Thymus (tissue), 11 donors: ENCODE results near the gene TUBB4B. TPM values are rescaled to one million over a fixed set of nuclear protein-coding genes. Genes with fewer than 3 reads are reported as not detected.

Experiments used
- DNase-seq, 9 donors: peaks; one replicate each; pipeline ENCODE4 v3.0.0-alpha.2; 2013; ENCODE audit warnings: low spot score in 9 of 9, low read depth in 6 of 9, missing footprints in 1 of 9
- H3K27ac ChIP-seq, 2 donors: one replicate each; pipeline ENCODE4 v1.5.1; 2013; ENCODE audit warnings: control low read depth in 1 of 2, low read depth in 1 of 2, low read length in 1 of 2, mild to moderate bottlenecking in 1 of 2, moderate library complexity in 1 of 2
- H3K27me3 ChIP-seq, 2 donors: one replicate each; pipeline ENCODE4 v1.5.1; 2013; ENCODE audit warnings: low read length in 1 of 2; ENCODE audit not compliant: control insufficient read depth in 2 of 2, insufficient read depth in 1 of 2
- H3K36me3 ChIP-seq, 2 donors: one replicate each; pipeline ENCODE4 v1.5.1; 2013; ENCODE audit warnings: low read length in 1 of 2, mild to moderate bottlenecking in 1 of 2, moderate library complexity in 1 of 2; ENCODE audit not compliant: control insufficient read depth in 2 of 2, insufficient read depth in 2 of 2
- H3K4me1 ChIP-seq, 2 donors: one replicate each; pipeline ENCODE4 v1.5.1; 2013; ENCODE audit warnings: low read length in 2 of 2; ENCODE audit not compliant: control insufficient read depth in 2 of 2, insufficient read depth in 2 of 2
- H3K4me3 ChIP-seq, 2 donors: one replicate each; pipeline ENCODE4 v1.5.1; 2013; ENCODE audit warnings: low read length in 2 of 2, control low read depth in 1 of 2, mild to moderate bottlenecking in 1 of 2
- H3K9me3 ChIP-seq, 2 donors: one replicate each; pipeline ENCODE4 v1.5.1; 2013; ENCODE audit warnings: low read length in 1 of 2, mild to moderate bottlenecking in 1 of 2; ENCODE audit not compliant: control insufficient read depth in 2 of 2, insufficient read depth in 1 of 2
- WGBS: extraction: QIAGEN DNeasy Blood & Tissue Kit; methylation state at CpG from one replicate; pipeline ENCODE4 v1.1.7; 2013; 5-methylcytosine and 5-hydroxymethylcytosine counted together
- polyA plus RNA-seq: library from polyadenylated mRNA; stranded (reverse); fragments of 200-250 nt; gene quantifications from one replicate; pipeline ENCODE4 v1.2.3, GENCODE V29; 2013
- total RNA-seq: library from RNA; stranded (reverse); fragments of 120-200 nt; gene quantifications from one replicate; pipeline ENCODE4 v1.2.4, GENCODE V29; 2013
- donor health status: healthy.

TUBB4B gene
- total and polyA plus RNA-seq, 2 donors = 104 to 166 TPM

DNA sequence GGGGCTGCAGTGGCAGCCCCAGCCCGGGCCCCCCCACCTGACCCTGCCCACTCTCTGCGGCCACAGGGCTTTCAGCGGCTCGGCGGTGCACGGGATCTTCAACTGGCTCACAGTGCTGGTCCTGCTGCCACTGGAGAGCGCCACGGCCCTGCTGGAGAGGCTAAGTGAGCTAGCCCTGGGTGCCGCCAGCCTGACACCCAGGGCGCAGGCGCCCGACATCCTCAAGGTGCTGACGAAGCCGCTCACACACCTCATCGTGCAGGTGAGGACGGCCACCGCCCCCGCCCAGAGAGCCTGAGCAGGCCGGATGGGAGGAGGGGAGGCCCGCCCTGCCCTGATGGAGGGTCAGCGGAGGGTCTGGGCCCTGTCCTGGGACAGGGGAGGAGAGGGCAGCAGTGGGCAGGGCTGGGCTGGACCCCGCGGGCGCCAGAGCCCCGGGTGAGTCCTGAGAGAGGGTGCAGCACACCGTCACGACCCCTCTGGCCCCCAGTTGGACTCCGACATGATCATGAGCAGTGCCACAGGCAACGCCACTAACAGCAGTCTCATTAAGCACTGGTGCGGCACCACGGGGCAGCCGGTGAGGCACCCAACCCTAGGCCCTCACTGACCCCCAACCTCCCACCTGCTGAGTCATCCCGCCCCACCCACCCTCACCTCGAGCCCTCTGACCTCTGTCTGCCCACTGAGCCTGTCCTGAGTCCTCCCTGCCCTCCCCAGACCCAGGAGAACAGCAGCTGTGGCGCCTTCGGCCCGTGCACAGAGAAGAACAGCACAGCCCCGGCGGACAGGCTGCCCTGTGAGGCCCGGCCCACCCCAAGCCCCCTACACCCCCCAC is 7.7 kb upstream of the TUBB4B start:
- DNase-seq = no peak
- WGBS = 95% methylated on average over 40 of the region's 40 CpGs

DNA sequence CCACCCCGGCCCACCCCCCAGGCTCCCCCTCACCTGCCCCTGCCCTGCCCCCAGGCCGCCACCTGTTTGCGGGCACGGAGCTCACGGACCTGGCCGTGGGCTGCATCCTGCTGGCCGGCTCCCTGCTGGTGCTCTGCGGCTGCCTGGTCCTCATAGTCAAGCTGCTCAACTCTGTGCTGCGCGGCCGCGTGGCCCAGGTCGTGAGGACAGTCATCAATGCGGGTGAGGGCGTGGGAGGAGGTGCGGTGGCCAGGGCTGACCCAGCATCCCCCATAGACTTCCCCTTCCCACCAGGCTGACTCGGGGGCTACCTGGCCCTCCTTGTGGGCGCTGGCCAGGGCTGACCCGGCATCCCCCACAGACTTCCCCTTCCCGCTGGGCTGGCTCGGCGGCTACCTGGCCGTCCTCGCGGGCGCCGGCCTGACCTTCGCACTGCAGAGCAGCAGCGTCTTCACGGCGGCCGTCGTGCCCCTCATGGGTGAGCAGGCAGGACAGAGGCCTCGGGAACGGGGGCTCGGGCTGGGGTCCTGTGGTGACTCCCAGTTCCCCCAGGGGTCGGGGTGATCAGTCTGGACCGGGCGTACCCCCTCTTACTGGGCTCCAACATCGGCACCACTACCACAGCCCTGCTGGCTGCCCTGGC is 6.9 kb upstream of the TUBB4B start:
- Histone ChIP-seq H3K27me3 (peaks cover 0 to 62% of the 10 kb centered on the region in 2 donors), H3K9me3 (no peaks in the 10 kb centered on the region), H3K36me3 (no peaks in the 10 kb centered on the region), H3K27ac (no peak overlapping the region), H3K4me3 (no peak overlapping the region), H3K4me1 (peaks cover 10 to 19% of the 10 kb centered on the region in 2 donors)
- WGBS = 87% methylated on average over 40 of the region's 40 CpGs
- no peak for DNase-seq

More for the DNA sequence above, 7.7 kb upstream of the TUBB4B start:
- no peaks in the 10 kb centered on the region for H3K9me3 ChIP-seq
- H3K4me3 ChIP-seq = no peak overlapping the region
- H3K4me1 ChIP-seq = peaks cover 10 to 15% of the 10 kb centered on the region in 2 donors
- peaks cover 0 to 71% of the 10 kb centered on the region in 2 donors for H3K27me3 ChIP-seq
- no peak overlapping the region for H3K27ac ChIP-seq
- H3K36me3 ChIP-seq = no peaks in the 10 kb centered on the region

GRCh38 chr9:137234758-137235423 is 6.2 kb upstream of the TUBB4B start:
- Histone ChIP-seq H3K9me3 (no peaks in the 10 kb centered on the region), H3K4me1 (peaks cover 16 to 24% of the 10 kb centered on the region in 2 donors), H3K36me3 (no peaks in the 10 kb centered on the region), H3K27me3 (peaks cover 0 to 55% of the 10 kb centered on the region in 2 donors), H3K4me3 (no peak overlapping the region), H3K27ac (no peak overlapping the region)
- 84% methylated on average over 18 of the region's 18 CpGs for WGBS
- DNase-seq = no peak

DNA sequence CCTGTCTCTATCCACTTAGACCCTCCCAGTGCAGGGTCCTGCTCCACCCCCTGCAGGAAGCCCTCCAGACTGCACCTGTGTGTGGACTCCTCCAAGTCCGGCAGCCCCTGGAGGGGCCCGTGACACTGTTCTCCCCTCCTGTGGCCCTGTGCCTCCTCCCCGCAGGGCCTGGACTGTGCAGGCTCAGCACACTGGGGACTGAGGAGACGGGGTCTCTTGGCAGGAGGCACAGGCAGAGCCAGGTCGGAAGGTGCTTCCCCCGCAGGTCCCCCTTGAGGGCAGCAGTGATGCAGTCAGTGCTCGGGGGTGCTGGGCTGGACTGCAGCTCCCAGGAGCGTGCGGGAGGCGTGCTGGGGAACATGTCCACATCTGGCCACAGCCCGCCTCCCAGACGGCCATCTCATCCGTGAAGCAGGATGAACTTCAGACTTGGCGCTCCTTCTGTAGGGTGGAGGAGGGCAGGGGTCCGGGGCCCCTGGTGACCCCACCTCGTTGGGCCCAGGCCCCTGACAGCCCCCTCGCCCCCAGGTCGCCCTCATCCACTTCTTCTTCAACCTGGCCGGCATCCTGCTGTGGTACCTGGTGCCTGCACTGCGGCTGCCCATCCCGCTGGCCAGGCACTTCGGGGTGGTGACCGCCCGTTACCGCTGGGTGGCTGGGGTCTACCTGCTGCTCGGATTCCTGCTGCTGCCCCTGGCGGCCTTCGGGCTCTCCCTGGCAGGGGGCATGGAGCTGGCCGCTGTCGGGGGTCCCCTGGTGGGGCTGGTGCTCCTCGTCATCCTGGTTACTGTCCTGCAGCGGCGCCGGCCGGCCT is 5.5 kb upstream of the TUBB4B start:
- H3K9me3 ChIP-seq = no peaks in the 10 kb centered on the region
- H3K27me3 ChIP-seq = peaks cover 0 to 48% of the 10 kb centered on the region in 2 donors
- 85% methylated on average over 35 of the region's 35 CpGs for WGBS
- no peak for DNase-seq
- no peak overlapping the region for H3K4me3 ChIP-seq
- H3K4me1 ChIP-seq = peaks cover 16 to 27% of the 10 kb centered on the region in 2 donors
- H3K27ac ChIP-seq = no peak overlapping the region
- H3K36me3 ChIP-seq = no peaks in the 10 kb centered on the region

GRCh38 chr9:137236238-137236935 is 4.7 kb upstream of the TUBB4B start:
- H3K4me1 ChIP-seq = peaks cover 16 to 27% of the 10 kb centered on the region in 2 donors
- no peaks in the 10 kb centered on the region for H3K36me3 ChIP-seq

DNA sequence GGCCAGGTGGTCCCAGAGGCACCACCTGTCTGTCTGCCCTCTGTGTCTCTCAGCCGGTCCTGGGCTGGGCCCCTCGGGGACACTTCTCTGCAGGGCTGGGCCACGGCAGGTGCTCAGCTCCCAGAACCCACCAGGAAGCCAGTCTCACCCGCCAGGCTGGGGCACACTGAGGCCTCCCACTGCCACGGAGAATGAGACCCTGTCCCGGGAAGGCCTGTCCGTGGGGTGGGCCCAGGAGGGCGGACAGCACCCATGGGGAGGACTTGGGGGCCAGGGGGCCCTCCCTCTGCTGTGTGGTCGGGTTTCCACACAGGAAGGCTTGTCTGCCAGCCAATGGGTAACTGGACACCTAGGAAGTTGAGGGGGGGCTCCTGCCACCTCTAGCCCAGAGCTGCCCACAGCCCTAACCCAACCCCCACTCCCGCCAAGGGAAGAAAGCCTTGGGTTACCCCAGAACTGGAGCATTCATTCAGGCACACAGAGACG is 4.1 kb upstream of the TUBB4B start:
- 39% methylated on average over 11 of the region's 11 CpGs for WGBS

More at GRCh38 chr9:137236238-137236935, 4.7 kb upstream of the TUBB4B start:
- Histone ChIP-seq H3K9me3 (no peaks in the 10 kb centered on the region), H3K27me3 (peaks cover 0 to 41% of the 10 kb centered on the region in 2 donors), H3K27ac (peak overlapping the region in 1 of 2 donors; percentile 26), H3K4me3 (no peak overlapping the region)
- peak in 8 of 9 donors; percentile 73 to 93 (median 88) for DNase-seq
- WGBS = 9% methylated on average over 31 of the region's 31 CpGs

GRCh38 chr9:137237759-137238726 is 3.0 kb upstream of the TUBB4B start:
- 95% methylated on average over 13 of the region's 13 CpGs for WGBS
- H3K4me1 ChIP-seq = peaks cover 28 to 40% of the 10 kb centered on the region in 2 donors
- H3K4me3 ChIP-seq = no peak overlapping the region
- no peak for DNase-seq
- peaks cover 0 to 24% of the 10 kb centered on the region in 2 donors for H3K27me3 ChIP-seq
- peaks cover 7 to 12% of the 10 kb centered on the region in 2 donors for H3K36me3 ChIP-seq
- H3K27ac ChIP-seq = no peak overlapping the region
- no peaks in the 10 kb centered on the region for H3K9me3 ChIP-seq

More for the DNA sequence above, 4.1 kb upstream of the TUBB4B start:
- no peak overlapping the region for H3K4me3 ChIP-seq
- DNase-seq = no peak
- H3K27me3 ChIP-seq = peaks cover 0 to 35% of the 10 kb centered on the region in 2 donors
- H3K4me1 ChIP-seq = peaks cover 19 to 30% of the 10 kb centered on the region in 2 donors
- H3K36me3 ChIP-seq = peaks cover 0 to 2% of the 10 kb centered on the region in 2 donors
- H3K27ac ChIP-seq = peak overlapping the region in 1 of 2 donors; percentile 26
- H3K9me3 ChIP-seq = no peaks in the 10 kb centered on the region
